Calu3 (cell line): ENCODE data around the gene GARS1. TPM values are rescaled to one million over a fixed set of nuclear protein-coding genes. Genes with fewer than 3 reads are reported as not detected.

Source experiments
- BruUV-seq: library from RNA; stranded (reverse); fragments of 400-500 nt; replicated peaks from 2 replicates; lab custom pipeline; 2021; lab: Mats Ljungman, UMichigan
- CTCF ChIA-PET: fragments of 300-600 bp; sonication (Branson Sonifier 250); formaldehyde crosslinking; loops from one replicate; lab custom pipeline; 2022; ENCODE audit warnings: antibody characterized with exemption; lab: Charles Lee
- DNase-seq: peaks from one replicate; pipeline ENCODE4 v3.0.0; 2022
- H3K27ac Mint-ChIP-seq: one replicate; pipeline ENCODE4 v1.8.0; 2022; ENCODE audit warnings: mixed read lengths; ENCODE audit not compliant: unreplicated experiment
- H3K27me3 Mint-ChIP-seq: one replicate; pipeline ENCODE4 v1.8.0; 2022; ENCODE audit warnings: mixed read lengths; ENCODE audit not compliant: unreplicated experiment
- H3K36me3 Mint-ChIP-seq: one replicate; pipeline ENCODE4 v1.8.0; 2022; ENCODE audit warnings: mild to moderate bottlenecking, moderate library complexity, mixed read lengths; ENCODE audit not compliant: insufficient read depth, unreplicated experiment
- H3K4me1 Mint-ChIP-seq: one replicate; pipeline ENCODE4 v1.8.0; 2022; ENCODE audit warnings: mild to moderate bottlenecking, low read depth, mixed read lengths; ENCODE audit not compliant: unreplicated experiment
- H3K4me3 Mint-ChIP-seq: one replicate; pipeline ENCODE4 v1.8.0; 2022; ENCODE audit warnings: mild to moderate bottlenecking, low read depth, moderate library complexity, mixed read lengths; ENCODE audit not compliant: unreplicated experiment
- H3K9me3 Mint-ChIP-seq: one replicate; pipeline ENCODE4 v1.8.0; 2022; ENCODE audit warnings: low read depth, mixed read lengths; ENCODE audit not compliant: unreplicated experiment
- intact Hi-C: fragments of 100-400 bp; cut with micrococcal nuclease; formaldehyde crosslinking; loops from one replicate; pipeline ENCODE4 v1.10.0; 2022; ENCODE audit not compliant: unreplicated experiment
- total RNA-seq: library from RNA; stranded (reverse); gene quantifications from 2 replicates; pipeline ENCODE4 v1.2.3, GENCODE V29; 2022
- TF ChIP-seq, protein P1 (sequence below): fragments of 200-600 bp; IDR thresholded peaks from one replicate; pipeline ENCODE4 v1.8.0; 2022; ENCODE audit warnings: antibody characterized with exemption; ENCODE audit not compliant: unreplicated experiment

GARS1 gene
- total RNA-seq, 1 experiment from 2014 or later = 283 TPM

DNA sequence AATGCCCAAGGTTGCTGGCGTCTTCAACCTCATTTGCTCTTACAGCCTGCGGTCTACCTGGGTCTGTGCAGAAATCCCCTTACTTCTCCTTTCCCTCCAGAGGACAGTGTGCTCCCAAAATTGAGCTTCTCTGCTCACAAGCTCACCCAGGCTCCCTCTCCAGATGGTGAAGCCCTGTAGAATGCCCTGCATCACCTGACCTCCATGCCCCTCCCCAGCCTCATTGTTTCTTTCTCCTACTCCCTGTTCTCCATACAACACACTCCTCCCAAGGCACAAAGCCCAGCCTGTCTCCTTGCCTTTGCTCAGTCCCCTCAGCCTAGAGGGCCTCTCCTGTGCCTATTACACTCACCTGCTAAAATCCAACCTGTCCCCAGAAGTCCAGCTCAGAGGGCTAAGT lies 84.1 kb downstream of the GARS1 start:
- no peak overlapping the region for H3K27ac Mint-ChIP-seq
- H3K36me3 Mint-ChIP-seq = no peaks in the 10 kb centered on the region

DNA sequence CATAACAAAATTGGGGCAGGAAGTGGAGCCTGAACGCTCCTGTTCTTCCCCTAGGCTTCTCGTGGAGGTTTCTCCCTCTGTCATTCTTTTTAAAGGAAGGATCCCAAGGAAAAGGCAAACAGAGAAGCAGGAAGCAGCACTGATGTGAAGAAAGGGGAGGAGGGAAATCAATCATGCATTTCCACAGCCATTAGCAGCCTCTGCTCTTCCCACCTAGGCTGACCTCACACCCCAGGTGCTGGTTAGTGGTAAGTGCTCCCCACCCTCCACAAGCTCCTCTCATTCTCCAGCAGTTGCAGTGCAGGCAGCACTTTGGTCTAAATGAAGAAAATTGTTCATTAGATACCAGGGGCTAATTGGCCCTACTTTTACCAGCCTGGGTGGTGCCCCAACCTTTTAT lies 85.0 kb downstream of the GARS1 start:
- intact Hi-C loops = no loop called here
- no peak overlapping the region for H3K4me3 Mint-ChIP-seq

More for the DNA sequence above, 84.1 kb downstream of the GARS1 start:
- Mint-ChIP-seq H3K27me3 (peaks cover 91% of the 10 kb centered on the region), H3K4me3 (no peak overlapping the region), H3K4me1 (no peaks in the 10 kb centered on the region), H3K9me3 (no peaks in the 10 kb centered on the region)
- intact Hi-C loops = no loop called here
- TF ChIP-seq, protein P1, sequence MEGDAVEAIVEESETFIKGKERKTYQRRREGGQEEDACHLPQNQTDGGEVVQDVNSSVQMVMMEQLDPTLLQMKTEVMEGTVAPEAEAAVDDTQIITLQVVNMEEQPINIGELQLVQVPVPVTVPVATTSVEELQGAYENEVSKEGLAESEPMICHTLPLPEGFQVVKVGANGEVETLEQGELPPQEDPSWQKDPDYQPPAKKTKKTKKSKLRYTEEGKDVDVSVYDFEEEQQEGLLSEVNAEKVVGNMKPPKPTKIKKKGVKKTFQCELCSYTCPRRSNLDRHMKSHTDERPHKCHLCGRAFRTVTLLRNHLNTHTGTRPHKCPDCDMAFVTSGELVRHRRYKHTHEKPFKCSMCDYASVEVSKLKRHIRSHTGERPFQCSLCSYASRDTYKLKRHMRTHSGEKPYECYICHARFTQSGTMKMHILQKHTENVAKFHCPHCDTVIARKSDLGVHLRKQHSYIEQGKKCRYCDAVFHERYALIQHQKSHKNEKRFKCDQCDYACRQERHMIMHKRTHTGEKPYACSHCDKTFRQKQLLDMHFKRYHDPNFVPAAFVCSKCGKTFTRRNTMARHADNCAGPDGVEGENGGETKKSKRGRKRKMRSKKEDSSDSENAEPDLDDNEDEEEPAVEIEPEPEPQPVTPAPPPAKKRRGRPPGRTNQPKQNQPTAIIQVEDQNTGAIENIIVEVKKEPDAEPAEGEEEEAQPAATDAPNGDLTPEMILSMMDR = no peak
- no peak for DNase-seq
- CTCF ChIA-PET = interaction anchor here (1.1 to 1.3 kb wide), 2 partner anchors 10 to 20 kb away, joined by 3 to 4 read pairs; no protein-coding TSS in a partner anchor
- BruUV-seq = no TSS peak

DNA sequence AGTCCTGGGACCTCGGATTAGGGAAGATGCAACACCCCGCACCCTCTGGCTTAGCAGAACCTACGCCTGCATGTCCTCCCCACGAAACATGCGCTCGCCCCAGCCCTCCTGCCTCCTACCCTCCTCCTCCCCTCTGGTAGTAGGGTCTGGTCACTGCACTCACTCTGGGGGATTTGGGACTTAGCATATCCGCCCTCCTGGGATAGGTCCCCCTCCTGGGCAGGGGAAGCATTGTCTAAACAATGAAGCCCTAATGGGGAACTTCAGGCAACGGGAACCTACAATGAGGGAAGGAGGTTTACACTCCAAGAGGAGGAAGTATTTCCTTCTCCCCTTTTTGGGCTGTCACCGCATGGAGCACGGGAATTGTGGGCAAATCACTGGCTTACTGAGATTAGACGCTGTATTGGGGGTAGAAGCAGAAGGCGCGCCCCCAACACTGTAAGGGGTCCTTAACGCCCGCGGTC lies 86.7 kb downstream of the GARS1 start:
- H3K27me3 Mint-ChIP-seq = peaks cover 100% of the 10 kb centered on the region
- no peaks in the 10 kb centered on the region for H3K36me3 Mint-ChIP-seq
- CTCF ChIA-PET = no interaction called here
- intact Hi-C loops = no loop called here
- H3K9me3 Mint-ChIP-seq = no peaks in the 10 kb centered on the region
- no TSS peak for BruUV-seq
- H3K4me3 Mint-ChIP-seq = no peak overlapping the region
- no peak for DNase-seq
- no peak overlapping the region for H3K27ac Mint-ChIP-seq
- TF ChIP-seq, protein P1 = no peak
- H3K4me1 Mint-ChIP-seq = no peaks in the 10 kb centered on the region

More for the DNA sequence above, 85.0 kb downstream of the GARS1 start:
- DNase-seq = no peak
- BruUV-seq = no TSS peak
- H3K4me1 Mint-ChIP-seq = no peaks in the 10 kb centered on the region
- TF ChIP-seq, protein P1 = no peak
- no peak overlapping the region for H3K27ac Mint-ChIP-seq
- CTCF ChIA-PET = interaction anchor here (0.5 to 1.1 kb wide), 2 partner anchors 21 to 28 kb away, joined by 3 to 6 read pairs; no protein-coding TSS in a partner anchor
- no peaks in the 10 kb centered on the region for H3K9me3 Mint-ChIP-seq
- no peaks in the 10 kb centered on the region for H3K36me3 Mint-ChIP-seq
- peaks cover 99% of the 10 kb centered on the region for H3K27me3 Mint-ChIP-seq

DNA sequence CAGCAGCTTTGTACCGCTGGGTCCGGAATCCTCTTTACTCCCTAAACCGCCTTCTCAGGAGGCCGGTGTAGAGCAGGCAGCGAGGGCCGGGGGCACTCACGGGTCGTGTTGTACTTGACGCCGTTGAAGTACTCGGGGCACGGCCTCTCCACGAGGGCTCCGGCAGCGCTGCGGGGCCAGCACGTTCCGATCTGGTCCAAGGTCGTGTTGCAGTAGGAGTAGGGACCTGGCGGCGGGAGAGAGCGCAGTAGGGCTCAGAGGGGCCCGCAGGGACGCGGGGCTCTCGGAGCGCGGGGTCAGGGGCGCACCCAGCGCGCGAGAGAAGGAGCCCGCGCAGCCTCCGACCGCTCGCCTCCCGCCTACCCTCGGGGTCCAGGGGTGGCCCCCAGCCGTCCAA lies 87.1 kb downstream of the GARS1 start:
- CTCF ChIA-PET = no interaction called here

More for the DNA sequence above, 87.1 kb downstream of the GARS1 start:
- TF ChIP-seq, protein P1 = no peak
- H3K9me3 Mint-ChIP-seq = no peaks in the 10 kb centered on the region
- no peak overlapping the region for H3K4me3 Mint-ChIP-seq
- H3K4me1 Mint-ChIP-seq = no peaks in the 10 kb centered on the region
- no peak for DNase-seq
- BruUV-seq = no TSS peak
- intact Hi-C loops = no loop called here
- H3K36me3 Mint-ChIP-seq = no peaks in the 10 kb centered on the region
- peaks cover 100% of the 10 kb centered on the region for H3K27me3 Mint-ChIP-seq
- no peak overlapping the region for H3K27ac Mint-ChIP-seq
